SK-N-SH (cell line): Measurements from ENCODE around the gene C16orf96. TPM values are rescaled to one million over a fixed set of nuclear protein-coding genes. Genes with fewer than 3 reads are reported as not detected.

Source experiments
- CTCF ChIA-PET: fragments of 300-600, 350-600 bp; formaldehyde crosslinking; extraction: SDS; loops from one replicate; lab custom pipeline; 2021; lab: Yijun Ruan, JAX
- POLR2A ChIA-PET: fragments of 350-600 bp; sonication (Branson Sonifier 250); formaldehyde crosslinking; extraction: SDS; loops from one replicate; lab custom pipeline; 2020; ENCODE audit warnings: antibody characterized with exemption, inconsistent platforms; lab: Yijun Ruan, JAX
- DNase-seq: peaks from one replicate; pipeline ENCODE4 v3.0.0; 2012
- H2AFZ ChIP-seq: fragments of 200-600 bp; sonication (generic); 2 replicates; pipeline ENCODE4 v1.8.1; 2016; ENCODE audit warnings: antibody characterized with exemption, mild to moderate bottlenecking, low read depth
- H3F3A ChIP-seq: fragments of 200-600 bp; sonication (generic); replicated peaks from 2 replicates; pipeline ENCODE3; 2016; ENCODE audit warnings: antibody characterized with exemption, mild to moderate bottlenecking; ENCODE audit not compliant: insufficient read depth
- H3K27ac ChIP-seq, 2 experiments: fragments of 200-500 bp in 1 of 2; fragments of 200-600 bp in 1 of 2; sonication (Bioruptor generic) in 1 of 2; sonication (generic), shearing (Covaris generic) in 1 of 2; 2 replicates each; pipeline versions ENCODE4 v1.5.1 to v1.6.1; 2014 to 2016; ENCODE audit warnings: low read depth in 2 of 2, inconsistent platforms in 1 of 2, low read length in 1 of 2, mild to moderate bottlenecking in 1 of 2, mixed read lengths in 1 of 2
- H3K27me3 ChIP-seq: fragments of 200-600 bp; sonication (generic), shearing (Covaris generic); 2 replicates; pipeline ENCODE4 v1.6.1; 2016; ENCODE audit warnings: mixed run types; ENCODE audit not compliant: insufficient read depth
- H3K36me3 ChIP-seq, 2 experiments: fragments of 200-500 bp in 1 of 2; fragments of 200-600 bp in 1 of 2; sonication (Bioruptor generic) in 1 of 2; sonication (generic) in 1 of 2; replicated peaks in 1 of 2; 2 replicates each; pipeline versions ENCODE3 to v1.5.1; 2014 to 2016; ENCODE audit warnings: low read length in 1 of 2, mild to moderate bottlenecking in 1 of 2; ENCODE audit not compliant: insufficient read depth in 2 of 2, control insufficient read depth in 1 of 2
- H3K4me1 ChIP-seq, 2 experiments: fragments of 200-500 bp in 1 of 2; fragments of 200-600 bp in 1 of 2; sonication (Bioruptor generic) in 1 of 2; sonication (generic), shearing (Covaris generic) in 1 of 2; 2 replicates each; pipeline versions ENCODE4 v1.5.1 to v1.6.1; 2014 to 2016; ENCODE audit warnings: low read depth in 1 of 2, low read length in 1 of 2, mixed run types in 1 of 2; ENCODE audit not compliant: insufficient read depth in 2 of 2, control insufficient read depth in 1 of 2
- H3K4me2 ChIP-seq: fragments of 200-600 bp; sonication (generic), shearing (Covaris generic); 2 replicates; pipeline ENCODE4 v1.6.1; 2017; ENCODE audit warnings: mixed run types
- H3K4me3 ChIP-seq, 2 experiments: fragments of 200-500 bp in 1 of 2; fragments of 200-600 bp in 1 of 2; sonication (Bioruptor generic) in 1 of 2; sonication (generic), shearing (Covaris generic) in 1 of 2; 2 replicates each; pipeline versions ENCODE4 v1.5.1 to v1.8.1; 2014 to 2016; ENCODE audit warnings: low read depth in 2 of 2, inconsistent platforms in 1 of 2, low read length in 1 of 2, mild to moderate bottlenecking in 1 of 2, mixed read lengths in 1 of 2, moderate library complexity in 1 of 2
- H3K79me2 ChIP-seq: fragments of 200-600 bp; sonication (generic); 2 replicates; pipeline ENCODE4 v1.8.1; 2017; ENCODE audit warnings: mild to moderate bottlenecking; ENCODE audit not compliant: insufficient read depth
- H3K9ac ChIP-seq: fragments of 200-600 bp; sonication (generic); 2 replicates; pipeline ENCODE4 v1.6.1; 2017; ENCODE audit warnings: mixed run types
- H3K9me2 ChIP-seq: fragments of 200-600 bp; sonication (generic); 2 replicates; pipeline ENCODE4 v1.6.1; 2017; ENCODE audit warnings: mixed run types
- H3K9me3 ChIP-seq: fragments of 200-600 bp; sonication (generic); 2 replicates; pipeline ENCODE4 v1.6.1; 2017; ENCODE audit warnings: mixed run types, mild to moderate bottlenecking, moderate library complexity
- H4K20me1 ChIP-seq: fragments of 200-600 bp; sonication (generic); 2 replicates; pipeline ENCODE4 v1.6.1; 2017; ENCODE audit warnings: mild to moderate bottlenecking, mixed run types; ENCODE audit not compliant: insufficient read depth
- CTCF ChIP-seq: fragments of 200-600 bp; sonication (generic); IDR thresholded peaks from 2 replicates; pipeline ENCODE4 v1.6.1; 2017; ENCODE audit warnings: antibody characterized with exemption, mild to moderate bottlenecking, moderate library complexity
- EZH2phosphoT487 ChIP-seq: fragments of 200-600 bp; sonication (generic); IDR thresholded peaks from 2 replicates; pipeline ENCODE4 v1.6.1; 2017; ENCODE audit warnings: low read depth, mixed run types, mild to moderate bottlenecking, antibody characterized with exemption, moderate library complexity, borderline replicate concordance
- GABPA ChIP-seq: IDR thresholded peaks from 2 replicates; pipeline ENCODE4 v1.4.0; 2012; ENCODE audit warnings: low read depth, mild to moderate bottlenecking
- GATA2 ChIP-seq: sonication (generic); formaldehyde crosslinking; IDR thresholded peaks from 2 replicates; pipeline ENCODE4 v1.5.0; 2020; ENCODE audit warnings: mild to moderate bottlenecking, missing genetic modification reagents
- IRF3 ChIP-seq: fragments of 150-350 bp; IDR thresholded peaks from 2 replicates; pipeline ENCODE4 v1.6.1; 2016; ENCODE audit warnings: mild to moderate bottlenecking, low read depth, low read length
- MAX ChIP-seq: IDR thresholded peaks from 2 replicates; pipeline ENCODE4 v1.4.0; 2012; ENCODE audit warnings: low read depth
- MEF2A ChIP-seq: IDR thresholded peaks from 2 replicates; pipeline ENCODE4 v1.4.0; 2012; ENCODE audit warnings: low read depth, borderline replicate concordance
- NFIC ChIP-seq: IDR thresholded peaks from 2 replicates; pipeline ENCODE4 v1.4.0; 2012; ENCODE audit warnings: borderline replicate concordance
- NRF1 ChIP-seq: IDR thresholded peaks from 2 replicates; pipeline ENCODE4 v1.6.1; 2012; ENCODE audit warnings: low read depth, mild to moderate bottlenecking, low read length
- PBX3 ChIP-seq: IDR thresholded peaks from 2 replicates; pipeline ENCODE4; 2012
- POLR2AphosphoS5 ChIP-seq: IDR thresholded peaks from 2 replicates; pipeline ENCODE4 v1.6.1; 2012; ENCODE audit warnings: low read depth, low read length
- RCOR1 ChIP-seq: fragments of 150-350 bp; IDR thresholded peaks from 2 replicates; pipeline ENCODE4 v1.6.1; 2017; ENCODE audit warnings: antibody characterized with exemption, low read length
- RFX5 ChIP-seq: IDR thresholded peaks from 2 replicates; pipeline ENCODE4 v1.6.1; 2012; ENCODE audit warnings: mild to moderate bottlenecking, improper control_type of control experiment, low read length
- RXRA ChIP-seq: IDR thresholded peaks from 2 replicates; pipeline ENCODE4 v1.4.0; 2012; ENCODE audit warnings: low read depth, mild to moderate bottlenecking, borderline replicate concordance
- SIN3A ChIP-seq: IDR thresholded peaks from 2 replicates; pipeline ENCODE4 v1.6.1; 2012; ENCODE audit warnings: low read depth, mild to moderate bottlenecking, low read length, moderate library complexity, borderline replicate concordance
- SMC3 ChIP-seq: IDR thresholded peaks from 2 replicates; pipeline ENCODE4 v1.6.1; 2012; ENCODE audit warnings: low read depth, low read length, improper control_type of control experiment
- TEAD4 ChIP-seq: IDR thresholded peaks from 2 replicates; pipeline ENCODE4 v1.4.0; 2012; ENCODE audit warnings: mild to moderate bottlenecking, borderline replicate concordance; ENCODE audit not compliant: insufficient read depth
- USF2 ChIP-seq: fragments of 150-350 bp; IDR thresholded peaks from 2 replicates; pipeline ENCODE4 v1.6.1; 2017; ENCODE audit warnings: antibody characterized with exemption, low read length, low read depth, borderline replicate concordance
- YY1 ChIP-seq: IDR thresholded peaks from 2 replicates; pipeline ENCODE4 v1.4.0; 2012; ENCODE audit warnings: low read depth, mild to moderate bottlenecking
- whole genome bisulfite sequencing: methylation state at CpG from one replicate; pipeline ENCODE4 v1.1.6; 2017; ENCODE audit warnings: low lambda C conversion rate; 5-methylcytosine and 5-hydroxymethylcytosine counted together
- polyA plus RNA-seq, 3 experiments: library from polyadenylated mRNA; depleted of rRNA; stranded (reverse); fragments of >200 nt; gene quantifications; 2 replicates each; pipeline ENCODE4 v1.2.3, GENCODE V29; 2012

C16orf96 gene
- polyA plus RNA-seq, 1 of the 3 experiments (the other 2 are of a cell fraction), result 0.05 TPM

GRCh38 chr16:4588961-4589360 lies 32.8 kb downstream of the C16orf96 start:
- TF ChIP-seq NFIC (no peak), SMC3 (no peak), IRF3 (no peak), CTCF (no peak), EZH2phosphoT487 (no peak), RCOR1 (no peak), TEAD4 (no peak), NRF1 (no peak), SIN3A (no peak), GABPA (no peak), PBX3 (no peak), RFX5 (no peak)
- Histone ChIP-seq H3K9ac (no peak overlapping the region), H4K20me1 (no peaks in the 10 kb centered on the region), H3K4me2 (no peak overlapping the region), H3K79me2 (no peaks in the 10 kb centered on the region), H3K9me2 (no peaks in the 10 kb centered on the region), H3K36me3 (no peaks in the 10 kb centered on the region), H3F3A (no peaks in the 10 kb centered on the region), H3K4me1 (no peaks in the 10 kb centered on the region; a peak in 1 of 4 replicates), H2AFZ (no peak overlapping the region), H3K4me3 (no peak overlapping the region), H3K9me3 (no peaks in the 10 kb centered on the region), H3K27ac (no peak overlapping the region), H3K27me3 (no peaks in the 10 kb centered on the region)
- WGBS, result 49% methylated on average over 6 of the region's 6 CpGs
- ChIA-PET POLR2A (interaction anchor here (0.6 kb wide), 1 partner anchor 46 kb away, joined by 3 read pairs; no protein-coding TSS in a partner anchor), CTCF (interaction anchor here (0.8 to 5.6 kb wide), 4 partner anchors 19 to 82 kb away, joined by 3 to 64 read pairs (median 4); no protein-coding TSS in a partner anchor)
- DNase-seq, result no peak

GRCh38 chr16:4591191-4591590 lies 35.1 kb downstream of the C16orf96 start:
- H3K36me3 ChIP-seq, result no peaks in the 10 kb centered on the region
- POLR2A ChIA-PET, result no interaction called here
- no peaks in the 10 kb centered on the region for H4K20me1 ChIP-seq
- no peaks in the 10 kb centered on the region for H3K9me2 ChIP-seq
- no peaks in the 10 kb centered on the region; a peak in 1 of 4 replicates for H3K4me1 ChIP-seq
- H3K4me3 ChIP-seq, result no peak overlapping the region
- no peak for DNase-seq
- no peak overlapping the region for H3K9ac ChIP-seq
- H3F3A ChIP-seq, result no peaks in the 10 kb centered on the region
- H3K4me2 ChIP-seq, result no peak overlapping the region
- H3K27ac ChIP-seq, result no peak overlapping the region
- H2AFZ ChIP-seq, result no peak overlapping the region
- no peaks in the 10 kb centered on the region for H3K27me3 ChIP-seq
- 59% methylated on average over 6 of the region's 6 CpGs for WGBS
- CTCF ChIA-PET, result interaction anchor here (1.8 kb wide), 1 partner anchor 85 kb away, joined by 14 read pairs; no protein-coding TSS in a partner anchor
- H3K9me3 ChIP-seq, result no peaks in the 10 kb centered on the region
- H3K79me2 ChIP-seq, result no peaks in the 10 kb centered on the region
- TF ChIP-seq USF2 (no peak), MAX (no peak), SMC3 (no peak), RFX5 (no peak), RXRA (no peak), MEF2A (no peak), POLR2AphosphoS5 (no peak), GATA2 (CRISPR knock-in tag) (no peak), CTCF (no peak), NRF1 (no peak), YY1 (no peak), TEAD4 (no peak)
